AG10803 (cell line): Measurements from ENCODE around the gene CCDC187.

Experiments
- DNase-seq: peaks from one replicate; pipeline ENCODE4 v3.0.0; 2010; ENCODE audit warnings: low read depth
- H3K4me3 ChIP-seq: 2 replicates; pipeline ENCODE4 v1.5.1; 2011; ENCODE audit warnings: mild to moderate bottlenecking, low read length, control low read depth
- TF ChIP-seq, protein P1 (sequence below): conservative IDR thresholded peaks from 2 replicates; pipeline ENCODE4 v1.5.1; 2011; ENCODE audit warnings: mild to moderate bottlenecking, low read length, control low read depth, inconsistent platforms

The CCDC187 gene

DNA sequence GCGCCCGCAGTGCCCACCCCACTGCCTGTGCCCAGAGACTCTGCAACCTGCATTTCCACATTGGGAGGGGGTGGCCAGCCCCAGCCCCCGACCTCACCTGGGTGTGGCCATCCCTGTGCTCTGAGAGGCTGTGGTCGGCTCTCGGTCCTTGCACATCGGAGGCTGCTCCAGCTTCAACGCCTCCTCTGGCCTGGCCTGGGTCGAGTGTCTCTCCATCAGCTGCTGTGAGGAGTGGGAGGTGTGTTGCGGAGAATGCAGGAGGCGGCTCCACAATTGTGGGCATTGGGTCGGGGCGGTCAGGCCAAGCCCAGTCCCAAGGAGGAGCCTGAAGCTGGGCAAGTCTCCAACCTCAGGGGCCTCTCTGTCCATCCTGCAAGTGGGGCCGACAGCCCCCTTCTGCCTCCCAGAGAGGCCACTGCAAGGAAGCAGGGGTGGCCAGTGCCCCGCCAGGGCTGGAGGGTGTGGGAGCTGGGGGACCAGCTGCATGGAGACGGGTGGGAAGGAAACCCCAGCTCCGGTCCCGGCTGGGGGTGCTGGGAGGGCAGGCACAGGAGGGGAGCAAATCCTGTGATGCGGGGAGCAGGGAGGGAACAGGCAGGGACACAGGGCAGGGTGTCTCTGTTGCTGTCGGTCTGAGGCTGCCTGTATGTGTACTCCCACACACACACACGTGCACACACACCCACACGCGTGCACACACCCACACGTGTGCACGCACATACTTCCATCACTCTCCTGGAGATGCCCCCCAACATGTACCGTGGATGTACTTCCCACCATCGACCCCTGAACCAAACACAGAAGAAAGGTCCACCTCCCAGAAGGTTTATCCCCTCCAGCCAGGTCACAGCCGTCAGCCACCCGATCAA is 28.9 kb downstream of the CCDC187 start:
- no peak overlapping the region for H3K4me3 ChIP-seq
- TF ChIP-seq, protein P1, sequence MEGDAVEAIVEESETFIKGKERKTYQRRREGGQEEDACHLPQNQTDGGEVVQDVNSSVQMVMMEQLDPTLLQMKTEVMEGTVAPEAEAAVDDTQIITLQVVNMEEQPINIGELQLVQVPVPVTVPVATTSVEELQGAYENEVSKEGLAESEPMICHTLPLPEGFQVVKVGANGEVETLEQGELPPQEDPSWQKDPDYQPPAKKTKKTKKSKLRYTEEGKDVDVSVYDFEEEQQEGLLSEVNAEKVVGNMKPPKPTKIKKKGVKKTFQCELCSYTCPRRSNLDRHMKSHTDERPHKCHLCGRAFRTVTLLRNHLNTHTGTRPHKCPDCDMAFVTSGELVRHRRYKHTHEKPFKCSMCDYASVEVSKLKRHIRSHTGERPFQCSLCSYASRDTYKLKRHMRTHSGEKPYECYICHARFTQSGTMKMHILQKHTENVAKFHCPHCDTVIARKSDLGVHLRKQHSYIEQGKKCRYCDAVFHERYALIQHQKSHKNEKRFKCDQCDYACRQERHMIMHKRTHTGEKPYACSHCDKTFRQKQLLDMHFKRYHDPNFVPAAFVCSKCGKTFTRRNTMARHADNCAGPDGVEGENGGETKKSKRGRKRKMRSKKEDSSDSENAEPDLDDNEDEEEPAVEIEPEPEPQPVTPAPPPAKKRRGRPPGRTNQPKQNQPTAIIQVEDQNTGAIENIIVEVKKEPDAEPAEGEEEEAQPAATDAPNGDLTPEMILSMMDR = no peak
- DNase-seq = no peak

DNA sequence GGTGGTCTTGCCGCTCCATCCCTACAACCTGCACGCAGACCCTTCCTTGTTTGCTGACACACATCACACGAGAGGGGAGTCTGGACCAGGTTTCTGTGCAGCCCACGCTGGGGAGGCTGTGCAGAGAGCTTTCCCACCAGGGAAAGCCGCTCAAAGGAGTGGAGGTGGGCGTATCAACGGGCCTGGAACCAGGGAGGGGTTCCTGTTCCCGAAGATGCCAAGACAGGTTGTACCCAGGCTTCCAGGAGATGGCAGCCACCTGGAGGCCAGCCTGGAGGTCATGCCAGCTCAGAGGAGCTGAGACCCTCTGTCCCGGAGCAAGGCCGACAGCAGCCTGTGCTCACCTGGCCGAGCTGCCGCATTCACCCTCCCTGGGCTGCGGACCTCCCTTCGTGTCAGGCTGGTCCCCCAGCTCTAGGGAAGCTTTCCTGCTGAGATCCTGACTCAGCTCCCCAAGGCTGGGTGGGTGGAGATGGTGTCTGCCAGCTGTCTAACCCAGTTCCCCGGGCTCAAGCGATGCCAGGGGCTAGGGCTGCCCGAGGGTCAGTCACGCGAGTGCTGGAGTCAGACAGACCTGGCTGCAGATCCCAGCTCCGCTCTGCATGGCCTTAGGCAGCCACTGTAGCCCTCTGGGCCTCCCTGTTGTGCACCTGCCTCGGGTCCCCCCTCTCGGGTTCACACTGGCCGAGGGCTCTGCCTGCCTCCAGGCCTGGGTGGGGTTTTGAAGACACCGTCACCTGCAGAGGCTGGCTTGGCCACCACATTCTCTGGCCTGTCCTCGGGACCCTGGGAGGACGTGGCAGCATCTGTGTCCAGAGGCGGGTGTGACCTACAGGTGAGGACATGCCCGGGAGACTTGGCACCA is 29.7 kb downstream of the CCDC187 start:
- no peak overlapping the region for H3K4me3 ChIP-seq
- DNase-seq = no peak
- TF ChIP-seq, protein P1 = no peak

DNA sequence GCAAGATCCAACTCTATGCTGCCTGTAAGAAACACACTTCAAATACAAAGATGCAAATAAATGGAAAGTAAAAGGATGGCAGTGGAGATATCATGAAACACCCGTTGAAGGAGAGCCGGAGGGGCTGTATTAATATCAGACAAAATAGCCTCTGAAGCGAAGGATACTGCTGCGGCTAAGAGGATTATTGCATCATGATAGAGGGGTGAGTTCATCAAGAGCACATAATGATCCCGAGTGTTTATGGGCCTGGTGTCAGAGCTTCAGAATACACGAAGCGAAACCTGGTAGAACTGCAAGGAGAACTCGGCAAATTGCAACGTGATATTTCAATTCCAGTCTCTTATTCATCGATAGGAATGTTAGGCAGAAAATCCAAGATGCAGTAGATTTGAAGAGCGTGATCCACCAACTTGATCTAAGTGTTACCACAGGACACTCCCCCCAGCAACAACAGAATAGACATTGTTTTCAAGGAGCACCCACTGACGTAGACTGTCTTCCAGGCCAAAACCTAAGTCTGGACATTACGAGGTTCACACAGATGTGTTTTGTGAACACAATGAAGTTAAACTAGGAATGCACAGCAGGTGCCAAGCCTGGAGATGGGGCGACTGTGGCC is 30.5 kb downstream of the CCDC187 start:
- DNase-seq = no peak
- TF ChIP-seq, protein P1 = no peak
- H3K4me3 ChIP-seq = no peak overlapping the region

DNA sequence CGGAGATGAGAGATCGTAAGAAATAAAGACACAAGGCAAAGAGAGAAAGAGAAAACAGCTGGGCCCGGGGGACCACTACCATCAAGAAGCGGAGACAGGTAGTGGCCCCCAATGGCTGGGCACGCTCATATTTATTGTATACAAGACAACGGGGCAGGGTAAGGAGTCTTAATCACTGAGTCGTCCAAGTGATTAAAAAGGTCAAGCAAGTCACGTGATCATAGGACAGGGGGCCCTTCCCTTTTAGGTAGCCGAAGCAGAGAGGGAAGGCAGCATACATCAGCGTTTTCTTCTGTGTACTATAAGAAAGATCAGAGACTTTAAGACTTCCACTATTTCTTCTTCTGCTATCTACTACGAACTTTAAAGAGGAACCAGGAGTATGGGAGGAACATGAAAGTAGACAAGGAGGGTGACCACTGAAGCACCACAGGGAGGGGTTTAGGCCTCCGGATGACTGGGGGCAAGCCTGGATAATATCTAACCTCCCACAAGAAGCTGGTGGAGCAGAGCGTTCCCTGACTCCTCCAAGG is 33.7 kb downstream of the CCDC187 start:
- TF ChIP-seq, protein P1 = no peak
- no peak overlapping the region for H3K4me3 ChIP-seq
- no peak for DNase-seq

DNA sequence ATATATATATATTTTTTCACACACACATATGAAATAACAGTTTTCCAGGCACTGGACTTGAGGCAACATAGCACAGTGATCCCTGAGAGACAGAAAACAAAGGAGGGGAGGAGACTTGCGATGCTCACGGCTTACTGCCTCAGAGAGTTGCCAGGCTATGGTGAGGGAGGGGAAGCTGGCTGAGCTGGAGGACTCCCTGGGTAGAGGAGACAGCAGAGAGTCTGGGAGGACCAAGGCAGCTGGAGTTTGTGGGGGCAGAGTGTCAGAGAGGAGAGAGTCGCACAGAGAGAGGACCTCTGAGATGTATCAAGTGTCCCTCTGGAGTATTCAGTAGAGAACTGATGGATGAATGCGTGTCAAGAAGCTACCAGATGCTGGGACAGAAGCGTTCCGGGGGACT is 35.2 kb downstream of the CCDC187 start:
- H3K4me3 ChIP-seq = no peak overlapping the region
- TF ChIP-seq, protein P1 = no peak
- DNase-seq = no peak

DNA sequence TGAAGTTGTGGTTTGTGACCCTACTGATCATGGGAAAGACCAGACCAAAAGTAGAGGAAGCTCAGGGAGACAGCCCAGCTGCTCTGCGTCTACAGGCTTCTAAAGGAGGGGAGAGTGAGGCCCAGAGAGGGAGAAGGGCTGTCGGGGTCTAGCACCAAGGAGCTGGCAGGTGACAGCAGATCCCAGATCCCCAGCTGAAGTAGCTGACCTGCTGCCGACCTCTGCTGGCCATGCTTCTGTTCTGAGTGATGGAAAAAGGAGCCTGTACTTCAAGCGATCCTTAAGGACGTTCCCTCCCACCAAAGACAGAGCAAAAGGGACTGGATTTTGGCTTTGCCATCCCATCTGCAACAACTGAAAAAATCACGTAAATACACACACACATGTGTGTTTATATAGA is 35.6 kb downstream of the CCDC187 start:
- H3K4me3 ChIP-seq = no peak overlapping the region
- DNase-seq = no peak
- TF ChIP-seq, protein P1 = no peak
